Measurements from ENCODE around the gene ABAT.

DNA sequence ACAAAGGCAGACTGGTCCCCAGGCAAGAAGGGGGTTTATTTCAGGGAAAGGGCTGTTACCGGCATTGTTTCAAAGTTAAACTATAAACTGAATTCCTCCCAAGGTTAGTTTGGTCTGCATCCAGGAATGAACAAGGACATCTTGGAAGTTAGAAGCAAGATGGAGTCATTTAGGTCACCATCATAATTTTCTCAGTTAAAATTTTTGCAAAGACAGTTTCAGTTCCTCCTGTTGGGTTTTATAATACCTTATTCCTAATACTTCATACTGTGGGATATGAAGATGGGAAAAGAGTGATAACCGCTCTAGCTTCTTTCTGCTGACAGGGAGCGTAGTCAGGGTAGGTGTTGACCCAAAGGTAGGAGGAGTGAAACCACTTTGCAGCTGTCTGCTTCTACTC is 148.0 kb downstream of the ABAT start:
- TF ChIP-seq CTCF (IDR thresholded peaks at IDR 0.05; ENCODE audit: poor library complexity): no peak
- TF ChIP-seq EZH2 (IDR thresholded peaks at IDR 0.05; ENCODE audit: borderline replicate concordance): no peak
